Activated CD4-positive, CD25-positive, alpha-beta regulatory T cell treated with anti-CD3 and anti-CD28 coated beads, Interleukin-2, amount 50 U/mL, for 24 hours (primary cell): ENCODE measurements around the gene EMP2.
"Not testable (repeated sequence)": the region's sequence is repeated elsewhere in the genome, so short reads cannot be mapped to it uniquely, and the experiment has no call there.

Experiments used
- ATAC-seq, 2 donors: fragments of 150-1000 bp; cut with Tn5 transposase; one replicate each; pipeline ENCODE4 v1.10.0; 2021; ENCODE audit warnings: mild to moderate bottlenecking in 1 of 2, moderate library complexity in 1 of 2

The EMP2 gene

GRCh38 chr16:10577305-10578202 is 2.8 kb downstream of the EMP2 start:
- no peak for ATAC-seq

GRCh38 chr16:10576390-10577304 is 3.8 kb downstream of the EMP2 start:
- no peak for ATAC-seq

GRCh38 chr16:10575506-10576130 is 4.8 kb downstream of the EMP2 start:
- no peak for ATAC-seq

GRCh38 chr16:10572611-10573010 is 7.8 kb downstream of the EMP2 start:
- ATAC-seq, result no peak

GRCh38 chr16:10571354-10571753 is 9.0 kb downstream of the EMP2 start:
- no peak for ATAC-seq

GRCh38 chr16:10569621-10570020 is 10.8 kb downstream of the EMP2 start:
- ATAC-seq, result no peak

GRCh38 chr16:10566613-10567012 is 13.8 kb downstream of the EMP2 start:
- no peak for ATAC-seq

GRCh38 chr16:10565167-10565566 is 15.2 kb downstream of the EMP2 start:
- ATAC-seq, result no peak

- ATAC-seq, result no peak
These were observed 15.8 kb downstream of the EMP2 start for GRCh38 chr16:10564591-10564990.

- ATAC-seq, result no peak
These were observed 18.0 kb downstream of the EMP2 start for GRCh38 chr16:10562361-10562899.

- no peak for ATAC-seq
These were observed 19.0 kb downstream of the EMP2 start for GRCh38 chr16:10561425-10561824.

GRCh38 chr16:10561001-10561400 is 19.4 kb downstream of the EMP2 start:
- ATAC-seq, result no peak

- ATAC-seq, result not testable (repeated sequence)
These were observed 20.6 kb downstream of the EMP2 start for GRCh38 chr16:10559792-10560191.

- ATAC-seq, result no peak
These were observed 21.4 kb downstream of the EMP2 start for GRCh38 chr16:10558746-10559641.

- no peak for ATAC-seq
These were observed 22.1 kb downstream of the EMP2 start for GRCh38 chr16:10558305-10558704.

- no peak for ATAC-seq
These were observed 22.6 kb downstream of the EMP2 start for GRCh38 chr16:10557750-10558149.

- no peak for ATAC-seq
These were observed 24.2 kb downstream of the EMP2 start for GRCh38 chr16:10556236-10556635.

- no peak for ATAC-seq
These were observed 25.8 kb downstream of the EMP2 start for GRCh38 chr16:10554569-10554968.

GRCh38 chr16:10552998-10553491 is 27.4 kb downstream of the EMP2 start:
- ATAC-seq, result peak; percentile 79 to 96

- ATAC-seq, result no peak
These were observed 28.1 kb downstream of the EMP2 start for GRCh38 chr16:10552281-10552680.

- ATAC-seq, result no peak
These were observed 28.5 kb downstream of the EMP2 start for GRCh38 chr16:10551881-10552280.

GRCh38 chr16:10548404-10548803 is 32.0 kb downstream of the EMP2 start:
- ATAC-seq, result no peak
